ENCODE results near the gene HID1. TPM values are rescaled to one million over a fixed set of nuclear protein-coding genes. Genes with fewer than 3 reads are reported as not detected.
"Not testable (repeated sequence)": the region's sequence is repeated elsewhere in the genome, so short reads cannot be mapped to it uniquely, and the experiment has no call there.

The HID1 gene
- total RNA-seq, 1 donor: 4.3 TPM

- no peak for TF ChIP-seq CTCF (IDR thresholded peaks at IDR 0.05; ENCODE audit: insufficient read depth, low read depth, low read length)
- DNase-seq (ENCODE audit: low read depth): peak; percentile 94
- peak within 1 kb of the TSS; percentile 74 for H3K4me3 ChIP-seq (ENCODE audit: low read depth, low read length)
Observed at GRCh38 chr17:74987418-74987908, 14.9 kb upstream of the HID1 start, which contains the start of gene CDR2L. TSS of gene CDR2L (plus strand) at chr17:74987632. CDS start at chr17:74988044, 412 bp downstream.

- DNase-seq (ENCODE audit: low read depth): no peak
- H3K4me3 ChIP-seq (ENCODE audit: low read depth, low read length): no peak overlapping the region
- no peak for TF ChIP-seq CTCF (IDR thresholded peaks at IDR 0.05; ENCODE audit: insufficient read depth, low read depth, low read length)
Observed at GRCh38 chr17:74986206-74986576, 13.6 kb upstream of the HID1 start.

GRCh38 chr17:74982663-74983313, 10.2 kb upstream of the HID1 start:
- H3K4me3 ChIP-seq (ENCODE audit: low read depth, low read length): peak overlapping the region; percentile 73
- DNase-seq (ENCODE audit: low read depth): not testable (repeated sequence)

- TF ChIP-seq CTCF (IDR thresholded peaks at IDR 0.05; ENCODE audit: insufficient read depth, low read depth, low read length): no peak
- peak; percentile 55 for DNase-seq (ENCODE audit: low read depth)
- peak overlapping the region; percentile 73 for H3K4me3 ChIP-seq (ENCODE audit: low read depth, low read length)
Observed at GRCh38 chr17:74981979-74982662, 9.6 kb upstream of the HID1 start.

GRCh38 chr17:74981318-74981978, 8.9 kb upstream of the HID1 start:
- no peak for TF ChIP-seq CTCF (IDR thresholded peaks at IDR 0.05; ENCODE audit: insufficient read depth, low read depth, low read length)
- no peak for DNase-seq (ENCODE audit: low read depth)
- peak overlapping the region; percentile 73 for H3K4me3 ChIP-seq (ENCODE audit: low read depth, low read length)

- no peak for DNase-seq (ENCODE audit: low read depth)
- H3K4me3 ChIP-seq (ENCODE audit: low read depth, low read length): no peak overlapping the region
- no peak for TF ChIP-seq CTCF (IDR thresholded peaks at IDR 0.05; ENCODE audit: insufficient read depth, low read depth, low read length)
Observed at GRCh38 chr17:74979408-74980146, 7.0 kb upstream of the HID1 start.
